NCI-H460 (cell line): Measurements from ENCODE around the gene ZNF646. TPM values are rescaled to one million over a fixed set of nuclear protein-coding genes. Genes with fewer than 3 reads are reported as not detected.

Experiments used
- DNase-seq: peaks from one replicate; pipeline ENCODE4 v3.0.0-alpha.2; 2016; ENCODE audit warnings: low read depth; ENCODE audit errors: extremely low read depth
- total RNA-seq: library from RNA; depleted of rRNA; stranded (reverse); fragments of >200 nt; shearing (Covaris generic); gene quantifications from 2 replicates; pipeline ENCODE4 v1.2.3, GENCODE V29; 2014; rRNA removed

Gene ZNF646
- total RNA-seq, 1 experiment from 2014 or later, result 13.8 TPM

GRCh38 chr16:31128711-31129567 lies 54.7 kb downstream of the ZNF646 start:
- no peak for DNase-seq

DNA sequence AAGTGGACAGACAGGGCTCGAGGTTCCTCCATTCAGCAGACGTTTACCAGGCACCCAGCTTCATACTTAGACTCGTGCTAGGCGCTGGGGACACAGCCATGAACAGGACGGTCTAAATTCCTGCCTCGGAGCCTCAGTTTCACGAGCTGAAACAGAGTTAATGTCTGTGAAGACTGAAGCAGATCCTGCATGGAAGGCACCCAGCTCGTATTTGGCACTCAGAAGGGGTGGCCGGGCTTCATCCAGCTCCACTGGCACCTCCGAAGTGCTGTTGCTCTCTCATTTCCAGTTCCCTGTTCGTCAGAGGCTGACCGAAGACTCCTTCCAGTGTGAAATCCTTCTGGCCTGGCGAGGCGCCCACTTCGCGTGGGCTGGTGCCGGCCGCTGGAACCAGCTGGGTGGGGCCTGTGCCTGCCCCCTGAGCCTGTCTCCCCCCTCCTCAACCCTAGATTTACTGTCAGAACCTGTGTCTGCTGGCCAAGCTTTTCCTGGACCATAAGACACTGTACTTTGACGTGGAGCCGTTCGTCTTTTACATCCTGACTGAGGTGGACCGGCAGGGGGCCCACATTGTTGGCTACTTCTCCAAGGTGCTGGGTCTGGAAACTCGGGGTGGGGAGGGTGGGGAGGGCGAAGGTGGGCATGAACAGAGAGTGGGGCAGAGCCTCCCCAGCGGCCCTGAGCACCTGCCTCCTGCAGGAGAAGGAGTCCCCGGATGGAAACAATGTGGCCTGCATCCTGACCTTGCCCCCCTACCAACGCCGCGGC lies 55.5 kb downstream of the ZNF646 start:
- DNase-seq, result no peak

DNA sequence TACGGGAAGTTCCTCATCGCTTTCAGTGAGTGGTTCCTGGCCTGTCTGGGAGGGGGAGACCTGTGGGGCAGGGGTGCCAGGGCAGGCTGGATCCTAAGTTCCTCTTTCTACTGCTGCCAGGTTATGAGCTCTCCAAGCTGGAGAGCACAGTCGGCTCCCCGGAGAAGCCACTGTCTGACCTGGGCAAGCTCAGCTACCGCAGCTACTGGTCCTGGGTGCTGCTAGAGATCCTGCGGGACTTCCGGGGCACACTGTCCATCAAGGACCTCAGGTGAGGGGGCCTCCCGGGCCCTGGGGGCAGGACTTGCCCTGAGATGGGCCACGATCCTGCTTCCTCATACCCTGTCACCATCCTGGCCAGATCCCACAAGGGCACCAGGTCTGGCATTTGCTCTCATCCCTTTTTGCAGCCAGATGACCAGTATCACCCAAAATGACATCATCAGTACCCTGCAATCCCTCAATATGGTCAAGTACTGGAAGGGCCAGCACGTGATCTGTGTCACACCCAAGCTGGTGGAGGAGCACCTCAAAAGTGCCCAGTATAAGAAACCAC lies 56.2 kb downstream of the ZNF646 start:
- no peak for DNase-seq

DNA sequence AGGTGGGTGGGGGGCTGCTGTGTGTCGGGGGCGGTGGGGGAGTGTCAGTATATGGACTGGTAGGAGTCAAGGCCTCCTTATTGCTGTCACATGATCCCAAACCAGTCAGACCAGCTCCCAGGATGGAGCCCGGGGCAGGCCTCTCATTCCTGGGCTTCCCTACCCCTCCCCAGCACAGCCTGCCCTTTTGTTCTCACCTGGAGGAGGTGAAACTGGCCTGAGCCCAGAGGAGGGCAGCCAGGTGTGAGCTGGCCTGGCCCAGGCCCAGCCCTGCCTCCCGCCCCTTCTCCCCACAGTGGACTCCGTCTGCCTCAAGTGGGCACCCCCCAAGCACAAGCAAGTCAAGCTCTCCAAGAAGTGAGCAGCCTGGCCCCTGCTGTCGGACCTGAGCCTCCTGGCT lies 56.7 kb downstream of the ZNF646 start:
- DNase-seq, result no peak

GRCh38 chr16:31131416-31131815 lies 57.2 kb downstream of the ZNF646 start:
- no peak for DNase-seq

DNA sequence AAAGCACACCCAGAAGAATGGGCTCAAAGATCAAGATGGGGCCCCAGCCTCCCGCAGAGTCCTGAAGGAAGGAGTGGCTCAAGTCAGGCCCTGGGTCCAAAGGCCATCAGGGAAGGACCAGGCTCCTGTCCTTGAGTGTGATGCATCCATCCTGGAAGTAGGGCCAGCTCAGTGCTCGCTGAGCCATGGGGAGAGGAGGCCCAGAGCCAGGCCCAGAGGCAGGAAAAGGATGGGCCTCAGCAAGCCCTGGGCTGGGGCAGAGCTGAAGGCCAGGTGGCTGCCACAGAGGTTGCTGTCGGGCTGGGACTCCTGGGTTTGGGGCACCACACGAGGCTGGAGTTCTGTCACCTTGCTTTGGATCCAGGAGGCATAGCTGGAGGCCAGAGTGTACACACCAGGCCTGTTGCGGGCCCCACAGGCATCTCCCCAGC lies 57.6 kb downstream of the ZNF646 start:
- no peak for DNase-seq

- DNase-seq, result no peak
Observed at GRCh38 chr16:31132303-31132979, 58.2 kb downstream of the ZNF646 start.

GRCh38 chr16:31133046-31133501 lies 58.9 kb downstream of the ZNF646 start:
- DNase-seq, result no peak

Other genes with a start within 250 kb of the ZNF646 start
- 34.1 and 45.1 TPM in 2 replicates for gene BCL7C, start 180.3 kb upstream of the ZNF646 start, total RNA-seq
- 0.59 and 0.92 TPM in 2 replicates for gene CTF1, start 177.8 kb upstream of the ZNF646 start, total RNA-seq
- gene FBXL19, start 150.8 kb upstream of the ZNF646 start, total RNA-seq, result 12.3 and 14.2 TPM in 2 replicates
- gene ORAI3, start 125.4 kb upstream of the ZNF646 start, total RNA-seq, result 20.1 and 21.9 TPM in 2 replicates
- 5.0 and 6.8 TPM in 2 replicates for gene SETD1A, start 116.7 kb upstream of the ZNF646 start, total RNA-seq
- gene HSD3B7, start 89.2 kb upstream of the ZNF646 start, total RNA-seq, result 16.0 and 17.0 TPM in 2 replicates
- 0.10 and 0.46 TPM in 2 replicates for gene STX1B, start 63.8 kb upstream of the ZNF646 start, total RNA-seq
- gene STX4, start 40.9 kb upstream of the ZNF646 start, total RNA-seq, result 19.1 and 25.1 TPM in 2 replicates
- gene ZNF668, start 182 bp upstream of the ZNF646 start, total RNA-seq, result 8.5 and 10.6 TPM in 2 replicates
- gene PRSS53, start 14.5 kb downstream of the ZNF646 start, total RNA-seq, result 1.3 TPM in 2 replicates
- gene VKORC1, start 20.4 kb downstream of the ZNF646 start, total RNA-seq, result 138 and 148 TPM in 2 replicates
- 24.0 and 26.9 TPM in 2 replicates for gene BCKDK, start 34.0 kb downstream of the ZNF646 start, total RNA-seq
- gene KAT8, start 43.2 kb downstream of the ZNF646 start, total RNA-seq, result 33.2 and 45.2 TPM in 2 replicates
- not detected in 2 replicates for gene PRSS8, start 61.3 kb downstream of the ZNF646 start, total RNA-seq
- gene PRSS36, start 75.6 kb downstream of the ZNF646 start, total RNA-seq, result not detected in 2 replicates
- 27.3 and 49.7 TPM in 2 replicates for gene FUS, start 105.7 kb downstream of the ZNF646 start, total RNA-seq
- gene PYCARD, start 128.3 kb downstream of the ZNF646 start, total RNA-seq, result not detected in 2 replicates
- gene TRIM72, start 139.7 kb downstream of the ZNF646 start, total RNA-seq, result under 0.01 TPM in 1 of 2 replicates, not detected in the other
- not detected in 2 replicates for gene PYDC1, start 142.7 kb downstream of the ZNF646 start, total RNA-seq
- gene ITGAM, start 185.6 kb downstream of the ZNF646 start, total RNA-seq, result not detected in 2 replicates